Heart left ventricle (tissue), 13 donors: ENCODE data around the gene PCDH8.

Source experiments
- CTCF ChIP-seq, 12 donors: fragments of 200-600 bp; sonication (generic) in 4 of 12; IDR thresholded peaks; one replicate each; pipeline versions ENCODE4 v1.5.0 to v1.8.0; 2018 to 2022; ENCODE audit warnings: antibody characterized with exemption in 12 of 12, mild to moderate bottlenecking in 5 of 12
- POLR2A ChIP-seq, 2 donors: fragments of 450-650 bp; IDR thresholded peaks; one replicate each; pipeline ENCODE4 v1.6.1; 2017; ENCODE audit warnings: antibody characterized with exemption in 2 of 2, mild to moderate bottlenecking in 2 of 2, moderate library complexity in 2 of 2
- donor health status: ischemic (EF 13 %, LVEDD 7.1; RV severe dilation, severe dysfunction).
- donor health status: DM: no; HTN: yes; CAD: no.
- donor health status: DM: no; HTN: no; CAD: no.
- donor health status: ischemic (EF 25% LVEDD 6.9; RV normal size, moderate dysfunction).
- donor health status: ischemic (EF 25% LVEDD 5.7; RV mildly dilated, moderate dysfunction).
- donor health status: ischemic (EF 35%, LVEDD 5.7; RV mildly dilated, moderate dysfunction).
- donor health status: nonischemic (EF 11% LVEDD 7.7; RV severe dilation, severe dysfunction).
- donor health status: DM: yes; HTN: yes; CAD: no.
- donor health status: PGD.
- donor health status: ischemic (EF 29% LVEDD 5.4; RV normal size, mild dysfunction).
- donor health status: nonischemic (EF 23%, LVEDD 6.1; RV moderate dilation, normal function).

DNA sequence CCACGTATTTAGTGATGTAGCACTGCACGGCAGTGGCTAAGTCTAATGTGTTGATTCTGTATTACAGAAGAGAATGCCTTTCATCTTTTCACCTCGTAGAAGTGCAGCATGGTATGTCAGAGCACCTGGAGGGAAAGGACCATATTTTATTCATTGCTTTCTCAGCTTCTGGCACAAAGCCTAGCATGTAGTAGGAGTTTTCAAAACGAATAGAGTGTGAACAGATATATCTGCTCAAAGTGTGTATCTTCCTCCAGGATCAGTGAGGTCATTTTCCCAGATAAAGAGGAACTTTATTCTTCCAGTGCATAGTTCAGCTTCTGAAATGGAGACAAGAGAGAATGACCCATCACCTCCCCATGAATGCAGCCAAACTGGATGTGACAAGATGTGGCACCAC is 21.2 kb upstream of the PCDH8 start:
- TF ChIP-seq CTCF (IDR thresholded peaks at IDR 0.05) (no peak), POLR2A (IDR thresholded peaks at IDR 0.05) (no peak)
